Loucy (cell line): ENCODE measurements around the gene PACSIN1.

Experiments
- H2AFZ ChIP-seq: fragments of 200-600 bp; sonication (generic); 2 replicates; pipeline ENCODE4 v1.6.0; 2016; ENCODE audit warnings: antibody characterized with exemption, mild to moderate bottlenecking, low read length, moderate library complexity
- H3F3A ChIP-seq: fragments of 200-600 bp; 2 replicates; pipeline ENCODE4 v1.6.0; 2016; ENCODE audit warnings: antibody characterized with exemption, low read depth, mild to moderate bottlenecking
- H3K27me3 ChIP-seq: fragments of 200-600 bp; sonication (generic); 2 replicates; pipeline ENCODE4 v1.6.1; 2014; ENCODE audit warnings: low read length, mild to moderate bottlenecking; ENCODE audit not compliant: insufficient read depth, poor library complexity, severe bottlenecking
- H3K36me3 ChIP-seq: fragments of 200-600 bp; sonication (generic); 2 replicates; pipeline ENCODE4 v1.6.1; 2016; ENCODE audit warnings: low read length; ENCODE audit not compliant: insufficient read depth
- H3K4me1 ChIP-seq: fragments of 200-600 bp; sonication (generic); 2 replicates; pipeline ENCODE4 v1.5.1; 2014; ENCODE audit warnings: low read length, mild to moderate bottlenecking; ENCODE audit not compliant: insufficient read depth, poor library complexity, severe bottlenecking
- H3K4me2 ChIP-seq: fragments of 200-600 bp; sonication (generic); 2 replicates; pipeline ENCODE4 v1.6.0; 2014; ENCODE audit warnings: antibody characterized with exemption, low read length, low read depth, mild to moderate bottlenecking; ENCODE audit not compliant: poor library complexity, severe bottlenecking
- H3K4me3 ChIP-seq: fragments of 200-600 bp; sonication (generic); 2 replicates; pipeline ENCODE4 v1.5.1; 2014; ENCODE audit warnings: low read length, mild to moderate bottlenecking, mixed read lengths; ENCODE audit not compliant: poor library complexity, severe bottlenecking
- H3K79me2 ChIP-seq: fragments of 200-600 bp; sonication (generic); 2 replicates; pipeline ENCODE4 v1.6.1; 2014; ENCODE audit warnings: low read length; ENCODE audit not compliant: insufficient read depth
- H3K9ac ChIP-seq: fragments of 200-600 bp; sonication (generic); 2 replicates; pipeline ENCODE4 v1.6.0; 2014; ENCODE audit warnings: mild to moderate bottlenecking, low read depth, low read length, moderate library complexity; ENCODE audit not compliant: poor library complexity, severe bottlenecking
- H3K9me2 ChIP-seq: fragments of 200-600 bp; sonication (generic); replicated peaks from 2 replicates; pipeline ENCODE4 v1.6.1; 2016; ENCODE audit warnings: low read depth, low read length, mixed read lengths
- H3K9me3 ChIP-seq: fragments of 200-600 bp; sonication (generic); 2 replicates; pipeline ENCODE4 v1.6.1; 2014; ENCODE audit warnings: mild to moderate bottlenecking, antibody characterized with exemption, low read length, low read depth; ENCODE audit not compliant: insufficient read depth
- H4K20me1 ChIP-seq: fragments of 200-600 bp; sonication (generic); 2 replicates; pipeline ENCODE4 v1.6.0; 2014; ENCODE audit warnings: antibody characterized with exemption, low read length, mild to moderate bottlenecking; ENCODE audit not compliant: insufficient read depth, poor library complexity, severe bottlenecking
- CTCF ChIP-seq: fragments of 200-600 bp; sonication (generic); conservative IDR thresholded peaks from 2 replicates; pipeline ENCODE4 v1.5.1; 2014; ENCODE audit warnings: mild to moderate bottlenecking, antibody characterized with exemption, low read length
- EZH2phosphoT487 ChIP-seq: fragments of 200-600 bp; IDR thresholded peaks from 2 replicates; pipeline ENCODE4 v1.6.1; 2018; ENCODE audit warnings: antibody characterized with exemption, mild to moderate bottlenecking, moderate library complexity, borderline replicate concordance

PACSIN1 gene

DNA sequence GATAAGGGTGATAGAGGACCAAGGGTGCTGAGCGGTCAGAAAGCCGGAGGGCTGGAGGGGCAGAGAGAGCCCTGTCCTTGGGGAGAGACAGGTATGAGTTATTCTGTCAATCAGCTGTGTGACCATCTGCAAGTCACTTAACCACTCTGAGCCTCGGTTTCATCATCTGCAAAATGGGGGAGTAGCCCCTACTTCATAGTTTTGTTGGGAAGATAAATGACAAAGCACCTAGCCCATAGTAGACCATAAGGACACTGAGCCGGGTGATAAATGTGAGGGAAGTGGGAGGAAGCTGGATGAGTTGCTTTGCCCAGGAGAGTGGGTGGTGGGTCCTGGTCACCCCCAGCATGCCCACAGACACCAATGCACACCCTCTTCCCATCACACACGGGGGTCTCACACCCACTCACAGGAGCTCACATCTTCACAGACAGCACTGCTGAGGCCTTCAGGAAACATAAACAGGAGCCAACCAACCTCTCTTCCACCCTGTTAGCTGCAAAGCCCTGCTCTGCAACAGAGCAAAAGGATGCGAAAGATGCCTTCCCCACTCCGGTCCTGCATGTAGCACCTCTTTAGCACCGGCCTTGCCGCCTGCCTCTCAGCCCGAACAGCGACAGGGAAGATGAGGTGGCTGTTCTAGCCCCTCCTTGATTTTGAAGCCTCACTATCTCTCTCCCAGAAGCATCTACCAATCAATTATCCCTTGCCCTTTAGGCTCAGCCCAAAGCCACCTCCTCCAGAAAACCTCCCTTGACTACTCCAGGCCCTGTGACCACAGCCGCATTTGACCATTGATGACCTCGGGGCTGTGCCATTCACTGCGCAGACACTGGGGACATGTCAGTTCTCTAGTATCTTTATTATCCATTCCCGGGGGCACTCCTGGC is 71.3 kb downstream of the PACSIN1 start:
- Histone ChIP-seq H3K36me3 (no peaks in the 10 kb centered on the region), H3K27me3 (no peaks in the 10 kb centered on the region), H3K4me1 (no peaks in the 10 kb centered on the region), H3K9me2 (no peaks in the 10 kb centered on the region), H3K79me2 (no peaks in the 10 kb centered on the region), H4K20me1 (no peaks in the 10 kb centered on the region), H3K4me2 (no peak overlapping the region), H3K9me3 (no peaks in the 10 kb centered on the region), H3F3A (no peaks in the 10 kb centered on the region), H3K4me3 (no peak overlapping the region), H2AFZ (no peak overlapping the region), H3K9ac (no peak overlapping the region)
- TF ChIP-seq EZH2phosphoT487, result no peak
- no peak for TF ChIP-seq CTCF

GRCh38 chr6:34537922-34538550 is 72.2 kb downstream of the PACSIN1 start:
- Histone ChIP-seq H2AFZ (no peak overlapping the region), H3K79me2 (no peaks in the 10 kb centered on the region), H3K36me3 (no peaks in the 10 kb centered on the region), H3K9me3 (no peaks in the 10 kb centered on the region), H3K27me3 (no peaks in the 10 kb centered on the region), H3K4me3 (no peak overlapping the region), H3K4me2 (no peak overlapping the region), H3K9ac (no peak overlapping the region), H3K4me1 (no peaks in the 10 kb centered on the region), H3F3A (no peaks in the 10 kb centered on the region), H4K20me1 (no peaks in the 10 kb centered on the region), H3K9me2 (no peaks in the 10 kb centered on the region)
- no peak for TF ChIP-seq EZH2phosphoT487
- TF ChIP-seq CTCF, result no peak

- H2AFZ ChIP-seq, result no peak overlapping the region
- no peak for TF ChIP-seq EZH2phosphoT487
- no peak for TF ChIP-seq CTCF
- H3K27me3 ChIP-seq, result no peaks in the 10 kb centered on the region
- no peaks in the 10 kb centered on the region for H3K79me2 ChIP-seq
- no peaks in the 10 kb centered on the region for H3K36me3 ChIP-seq
- H3K4me2 ChIP-seq, result no peak overlapping the region
- H3K9ac ChIP-seq, result no peak overlapping the region
- no peak overlapping the region for H3K4me3 ChIP-seq
- H3K9me2 ChIP-seq, result no peaks in the 10 kb centered on the region
- no peaks in the 10 kb centered on the region for H3K9me3 ChIP-seq
- H4K20me1 ChIP-seq, result no peaks in the 10 kb centered on the region
- H3K4me1 ChIP-seq, result no peaks in the 10 kb centered on the region
- H3F3A ChIP-seq, result no peaks in the 10 kb centered on the region
These were observed 72.7 kb downstream of the PACSIN1 start for GRCh38 chr6:34538581-34538980.
